Right cardiac atrium (tissue), 5 donors: Measurements from ENCODE around the gene AHCYL2. TPM values are rescaled to one million over a fixed set of nuclear protein-coding genes. Genes with fewer than 3 reads are reported as not detected.

Experiments used
- ATAC-seq, 2 donors: fragments of 200-7000 bp; cut with Tn5 transposase; one replicate each; pipeline versions ENCODE4 v1.8.0 to v1.9.1; 2020; ENCODE audit warnings: moderate library complexity in 2 of 2, mild to moderate bottlenecking in 1 of 2
- DNase-seq, 3 donors: peaks; one replicate each; pipeline ENCODE4 v3.0.0-alpha.2; 2020
- H3K27ac ChIP-seq: one replicate; pipeline ENCODE4 v1.5.1; 2013; ENCODE audit warnings: mild to moderate bottlenecking, low read length, control low read depth, moderate library complexity
- H3K27me3 ChIP-seq: one replicate; pipeline ENCODE4 v1.6.1; 2013; ENCODE audit not compliant: control insufficient read depth, insufficient read depth
- H3K4me1 ChIP-seq: one replicate; pipeline ENCODE4 v1.6.1; 2013; ENCODE audit warnings: low read length; ENCODE audit not compliant: control insufficient read depth, insufficient read depth
- H3K4me3 ChIP-seq: one replicate; pipeline ENCODE4 v1.5.1; 2013; ENCODE audit warnings: low read length, control low read depth
- H3K9me3 ChIP-seq: one replicate; pipeline ENCODE4 v1.6.1; 2013; ENCODE audit warnings: low read length; ENCODE audit not compliant: control insufficient read depth
- WGBS: extraction: QIAGEN DNeasy Blood & Tissue Kit; methylation state at CpG from one replicate; pipeline ENCODE4 v1.1.7; 2013; 5-methylcytosine and 5-hydroxymethylcytosine counted together
- intact Hi-C, 4 donors: fragments of 100-400 bp; cut with DNase I; formaldehyde crosslinking; loops; one replicate each; pipeline versions ENCODE4 v1.11.0 to v1.14.0; 2022 to 2023
- polyA plus RNA-seq: library from polyadenylated mRNA; stranded (reverse); fragments of 200-250 nt; gene quantifications from one replicate; pipeline ENCODE4 v1.2.3, GENCODE V29; 2013
- total RNA-seq, 4 donors: library from RNA; stranded (reverse); fragmentation: NEBNext Ultra II Directional; extraction: Animal tissue kit (Norgen Biotek cat#: 25700); gene quantifications; one replicate each; pipeline ENCODE4 v1.2.1, GENCODE V29; 2021
- donor health status: healthy with polysubstance abuse.
- donor health status: DM: no; HTN: yes; CAD: no.
- donor health status: DM: no; HTN: no; CAD: no.
- donor health status: DM: no; HTN: yes; CAD: no; lungs with severe emphysema.
- donor health status: DM: yes; HTN: yes; CAD: no.

Gene AHCYL2
- total and polyA plus RNA-seq, 5 donors = 1.8 to 8.8 (median 7.1) TPM

- Histone ChIP-seq H3K27ac (no peak overlapping the region), H3K4me3 (no peak overlapping the region), H3K9me3 (no peaks in the 10 kb centered on the region), H3K27me3 (no peaks in the 10 kb centered on the region), H3K4me1 (no peaks in the 10 kb centered on the region)
- WGBS = 91% methylated on average over 3 of the region's 3 CpGs
- no peak for DNase-seq
- intact Hi-C loops = loop anchor here in 2 of 4 donors (2.0 to 10.0 kb wide), 2 partner anchors 45 to 51 kb away; partner anchors contain the start of gene AHCYL2 (in 1 of the 2)
- ATAC-seq = no peak
Measured at GRCh38 chr7:129270077-129270476, 45.2 kb downstream of the AHCYL2 start.

- ATAC-seq = peak in 1 of 2 donors; percentile 71
- 71% methylated on average over 5 of the region's 5 CpGs for WGBS
Measured at GRCh38 chr7:129271500-129272355, 46.9 kb downstream of the AHCYL2 start.

DNA sequence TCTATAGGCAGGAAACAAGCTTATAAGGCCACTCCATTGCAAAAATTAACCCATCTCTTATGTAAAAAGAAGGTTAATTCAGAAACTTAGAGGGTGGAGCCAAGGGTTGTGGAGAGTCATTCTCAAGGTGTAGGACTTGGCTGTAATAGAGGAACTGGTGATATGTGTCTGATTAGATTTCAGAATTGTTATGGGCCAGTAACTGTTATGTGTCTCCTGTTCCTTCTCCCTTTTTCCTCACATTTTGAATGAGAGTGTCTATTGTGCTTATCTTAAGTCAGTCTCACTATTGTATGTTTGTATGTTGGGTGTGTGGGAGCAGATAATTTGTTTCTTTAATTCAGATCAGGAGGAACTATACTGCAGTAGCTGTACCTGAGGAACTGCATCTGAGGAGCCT, 49.1 kb downstream of the AHCYL2 start:
- Histone ChIP-seq H3K27ac (no peak overlapping the region), H3K9me3 (no peaks in the 10 kb centered on the region), H3K4me1 (no peaks in the 10 kb centered on the region), H3K27me3 (no peaks in the 10 kb centered on the region), H3K4me3 (no peak overlapping the region)
- ATAC-seq (no peak), DNase-seq (no peak)
- intact Hi-C loops = loop anchor here in 1 of 4 donors (10.0 kb wide), 1 partner anchor 49 kb away; the partner anchor contains the start of gene AHCYL2

More at GRCh38 chr7:129271500-129272355, 46.9 kb downstream of the AHCYL2 start:
- Histone ChIP-seq H3K27me3 (no peaks in the 10 kb centered on the region), H3K4me3 (no peak overlapping the region), H3K4me1 (no peaks in the 10 kb centered on the region), H3K9me3 (no peaks in the 10 kb centered on the region), H3K27ac (no peak overlapping the region)
- DNase-seq = no peak
- intact Hi-C loops = loop anchor here in 2 of 4 donors (2.0 to 10.0 kb wide), 2 partner anchors 47 to 53 kb away; partner anchors contain the start of gene AHCYL2 (in 1 of the 2)

- Histone ChIP-seq H3K27me3 (no peaks in the 10 kb centered on the region), H3K9me3 (no peaks in the 10 kb centered on the region), H3K27ac (no peak overlapping the region), H3K4me3 (no peak overlapping the region), H3K4me1 (no peaks in the 10 kb centered on the region)
- intact Hi-C loops = loop anchor here in 1 of 4 donors (10.0 kb wide), 1 partner anchor 53 kb away; the partner anchor contains the start of gene AHCYL2
- 59% methylated on average over 7 of the region's 7 CpGs for WGBS
- no peak for DNase-seq
- ATAC-seq = no peak
Measured at GRCh38 chr7:129277629-129278028, 52.8 kb downstream of the AHCYL2 start.

DNA sequence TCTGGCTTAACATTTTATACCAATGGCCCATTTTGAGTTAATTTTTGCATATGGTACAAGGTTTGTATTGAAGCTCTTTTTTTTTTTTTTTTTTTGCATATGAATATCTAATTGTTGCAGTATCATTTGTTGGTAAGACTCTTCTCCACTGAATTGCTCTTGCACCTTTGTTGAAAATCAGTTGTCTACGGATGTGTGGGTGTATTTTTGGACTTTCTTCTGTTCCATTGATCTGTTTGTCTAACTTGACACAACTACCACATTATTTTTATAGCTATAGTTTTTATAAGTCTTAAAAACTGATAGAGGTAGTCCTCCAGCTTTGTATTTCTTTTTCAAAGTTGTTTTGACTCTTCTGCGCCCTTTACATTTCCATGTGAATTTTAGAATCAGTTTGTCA, 53.9 kb downstream of the AHCYL2 start:
- no peaks in the 10 kb centered on the region for H3K27me3 ChIP-seq
- H3K4me3 ChIP-seq = no peak overlapping the region
- no peak for ATAC-seq
- intact Hi-C loops = loop anchor here in 1 of 4 donors (10.0 kb wide), 1 partner anchor 54 kb away; the partner anchor contains the start of gene AHCYL2
- DNase-seq = no peak
- H3K4me1 ChIP-seq = no peaks in the 10 kb centered on the region
- H3K27ac ChIP-seq = no peak overlapping the region
- H3K9me3 ChIP-seq = no peaks in the 10 kb centered on the region
- WGBS = 99% methylated on average over 2 of the region's 2 CpGs

GRCh38 chr7:129279757-129280156, 54.9 kb downstream of the AHCYL2 start:
- H3K4me1 ChIP-seq = no peaks in the 10 kb centered on the region
- no peaks in the 10 kb centered on the region for H3K9me3 ChIP-seq
- 77% methylated on average over 3 of the region's 3 CpGs for WGBS

DNA sequence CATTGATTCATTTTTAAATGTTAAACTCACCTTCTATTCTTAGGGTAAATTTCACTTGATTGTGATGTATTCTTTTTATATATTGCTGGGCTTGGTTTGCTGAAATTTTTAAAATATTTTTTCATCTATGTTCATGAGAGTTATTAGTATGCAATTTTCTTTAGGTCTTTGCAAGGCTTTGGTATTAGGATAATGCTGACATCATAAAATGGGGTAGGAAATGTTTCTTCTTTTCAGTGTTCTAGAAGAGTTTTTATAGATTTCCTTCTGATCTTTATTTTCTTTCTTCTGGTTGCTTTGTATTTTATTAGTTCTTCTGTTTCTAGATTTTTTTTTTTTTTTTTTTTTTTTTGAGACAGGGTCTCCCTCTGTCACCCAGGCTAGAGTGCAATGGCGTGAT, 56.3 kb downstream of the AHCYL2 start:
- Histone ChIP-seq H3K4me3 (no peak overlapping the region), H3K27me3 (no peaks in the 10 kb centered on the region), H3K4me1 (peaks cover 3% of the 10 kb centered on the region), H3K9me3 (no peaks in the 10 kb centered on the region), H3K27ac (no peak overlapping the region)
- DNase-seq (no peak), ATAC-seq (no peak)
- 96% methylated on average over 1 of the region's 1 CpG for WGBS
- intact Hi-C loops = no loop called here

More at GRCh38 chr7:129279757-129280156, 54.9 kb downstream of the AHCYL2 start:
- intact Hi-C loops = loop anchor here in 1 of 4 donors (10.0 kb wide), 1 partner anchor 55 kb away; the partner anchor contains the start of gene AHCYL2
- no peak overlapping the region for H3K27ac ChIP-seq
- H3K4me3 ChIP-seq = no peak overlapping the region
- ATAC-seq (no peak), DNase-seq (no peak)
- no peaks in the 10 kb centered on the region for H3K27me3 ChIP-seq

- Histone ChIP-seq H3K4me3 (no peak overlapping the region), H3K9me3 (no peaks in the 10 kb centered on the region), H3K27ac (no peak overlapping the region), H3K27me3 (no peaks in the 10 kb centered on the region), H3K4me1 (peaks cover 3% of the 10 kb centered on the region)
- whole genome bisulfite sequencing = 90% methylated on average over 5 of the region's 5 CpGs
- intact Hi-C loops = no loop called here
- ATAC-seq (no peak), DNase-seq (no peak)
Measured at GRCh38 chr7:129282865-129283264, 58.0 kb downstream of the AHCYL2 start.

GRCh38 chr7:129283936-129284335, 59.1 kb downstream of the AHCYL2 start:
- Histone ChIP-seq H3K4me1 (peaks cover 3% of the 10 kb centered on the region), H3K27me3 (no peaks in the 10 kb centered on the region), H3K9me3 (no peaks in the 10 kb centered on the region), H3K27ac (no peak overlapping the region), H3K4me3 (no peak overlapping the region)
- WGBS = 74% methylated on average over 4 of the region's 4 CpGs
- intact Hi-C loops = no loop called here
- ATAC-seq (no peak), DNase-seq (no peak)

- Histone ChIP-seq H3K27me3 (no peaks in the 10 kb centered on the region), H3K9me3 (no peaks in the 10 kb centered on the region), H3K4me1 (peaks cover 3% of the 10 kb centered on the region), H3K4me3 (no peak overlapping the region), H3K27ac (no peak overlapping the region)
- no peak for DNase-seq
- 75% methylated on average over 2 of the region's 2 CpGs for WGBS
- ATAC-seq = no peak
- intact Hi-C loops = no loop called here
Measured at GRCh38 chr7:129285111-129285510, 60.3 kb downstream of the AHCYL2 start.

GRCh38 chr7:129292861-129293260, 68.0 kb downstream of the AHCYL2 start:
- DNase-seq (no peak), ATAC-seq (no peak)
- Histone ChIP-seq H3K9me3 (no peaks in the 10 kb centered on the region), H3K4me3 (no peak overlapping the region), H3K27ac (no peak overlapping the region), H3K27me3 (no peaks in the 10 kb centered on the region), H3K4me1 (no peaks in the 10 kb centered on the region)
- WGBS = 97% methylated on average over 3 of the region's 3 CpGs
- intact Hi-C loops = loop anchor here in 1 of 4 donors (10.0 kb wide), 1 partner anchor 68 kb away; the partner anchor contains the start of gene AHCYL2
